ENCODE data around the gene LRRC66.

The LRRC66 gene, protein sequence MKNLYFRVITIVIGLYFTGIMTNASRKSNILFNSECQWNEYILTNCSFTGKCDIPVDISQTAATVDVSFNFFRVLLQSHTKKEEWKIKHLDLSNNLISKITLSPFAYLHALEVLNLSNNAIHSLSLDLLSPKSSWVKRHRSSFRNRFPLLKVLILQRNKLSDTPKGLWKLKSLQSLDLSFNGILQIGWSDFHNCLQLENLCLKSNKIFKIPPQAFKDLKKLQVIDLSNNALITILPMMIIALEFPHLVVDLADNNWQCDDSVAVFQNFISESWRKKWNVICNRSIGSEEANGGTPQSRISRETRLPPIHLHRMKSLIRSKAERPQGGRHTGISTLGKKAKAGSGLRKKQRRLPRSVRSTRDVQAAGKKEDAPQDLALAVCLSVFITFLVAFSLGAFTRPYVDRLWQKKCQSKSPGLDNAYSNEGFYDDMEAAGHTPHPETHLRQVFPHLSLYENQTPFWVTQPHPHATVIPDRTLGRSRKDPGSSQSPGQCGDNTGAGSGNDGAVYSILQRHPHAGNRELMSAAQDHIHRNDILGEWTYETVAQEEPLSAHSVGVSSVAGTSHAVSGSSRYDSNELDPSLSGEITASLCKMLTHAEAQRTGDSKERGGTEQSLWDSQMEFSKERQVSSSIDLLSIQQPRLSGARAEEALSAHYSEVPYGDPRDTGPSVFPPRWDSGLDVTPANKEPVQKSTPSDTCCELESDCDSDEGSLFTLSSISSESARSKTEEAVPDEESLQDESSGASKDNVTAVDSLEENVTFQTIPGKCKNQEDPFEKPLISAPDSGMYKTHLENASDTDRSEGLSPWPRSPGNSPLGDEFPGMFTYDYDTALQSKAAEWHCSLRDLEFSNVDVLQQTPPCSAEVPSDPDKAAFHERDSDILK

GRCh38 chr4:52019936-52020657, at the start of gene LRRC66:
LRRC66 (minus strand) TSS chr4:52020363; CDS start chr4:52017613, 2,750 bp downstream.
- no peak for DNase-seq

DNA sequence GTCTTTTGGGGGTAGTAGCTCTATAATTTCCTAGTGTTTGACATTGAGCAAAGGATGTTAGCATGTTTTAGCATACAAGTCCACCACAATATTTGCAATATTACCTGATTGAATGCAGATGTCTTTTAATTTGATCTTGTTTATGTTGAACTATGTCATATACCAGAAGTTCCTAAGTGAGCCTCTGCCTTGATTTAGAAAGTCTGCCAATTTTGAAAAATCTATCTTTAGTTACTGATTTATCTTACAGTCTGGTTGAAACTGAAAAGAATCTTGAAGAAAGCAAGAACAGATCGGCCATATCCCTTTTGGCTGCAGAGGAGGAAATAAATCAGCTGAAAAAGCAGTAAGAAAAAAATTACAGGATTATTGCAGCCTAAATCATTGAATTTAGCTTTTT, 49.4 kb upstream of the LRRC66 start:
- no peak for DNase-seq

- no peak for DNase-seq
These were observed 39.2 kb upstream of the LRRC66 start for GRCh38 chr4:52059372-52059771.

GRCh38 chr4:52058275-52058674, 38.1 kb upstream of the LRRC66 start:
- no peak for DNase-seq

DNA sequence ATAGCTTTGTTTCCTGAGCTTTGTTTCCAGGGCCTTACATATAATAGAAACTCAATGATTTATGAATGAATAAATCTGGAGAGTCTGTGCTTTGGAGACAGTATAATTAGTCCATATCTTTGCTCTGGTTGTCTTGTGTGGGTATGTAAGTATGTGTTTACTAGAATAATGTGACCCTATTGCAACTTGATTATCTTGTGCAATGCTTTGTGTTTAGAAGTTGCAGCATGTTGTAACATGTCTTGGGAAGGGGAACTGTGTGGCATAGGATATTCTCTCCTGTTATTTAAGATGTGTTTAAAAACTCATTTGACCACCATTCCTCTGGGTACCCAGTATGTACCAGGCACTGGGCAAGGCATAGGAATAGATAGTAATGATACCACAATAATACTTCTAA, 37.0 kb upstream of the LRRC66 start:
- no peak for DNase-seq

DNA sequence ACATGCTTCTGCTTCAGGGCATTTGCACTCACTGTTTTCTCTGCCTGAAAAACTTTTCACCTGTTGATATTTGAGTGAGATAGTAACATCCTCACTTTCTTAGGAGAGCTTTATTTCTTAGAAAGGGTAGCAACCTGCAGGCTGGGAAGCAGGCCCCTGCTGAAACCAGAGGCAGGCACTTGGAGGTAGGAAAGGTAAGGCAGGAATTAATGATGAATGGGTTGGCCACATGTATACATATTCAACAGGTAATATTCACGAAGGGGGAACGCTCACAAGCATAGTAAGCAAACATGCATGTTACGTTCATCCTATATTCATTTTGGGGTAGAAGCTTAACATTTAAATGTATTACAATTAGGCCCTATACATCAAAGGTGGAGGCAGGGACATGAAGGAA, 34.1 kb upstream of the LRRC66 start:
- DNase-seq = no peak

DNA sequence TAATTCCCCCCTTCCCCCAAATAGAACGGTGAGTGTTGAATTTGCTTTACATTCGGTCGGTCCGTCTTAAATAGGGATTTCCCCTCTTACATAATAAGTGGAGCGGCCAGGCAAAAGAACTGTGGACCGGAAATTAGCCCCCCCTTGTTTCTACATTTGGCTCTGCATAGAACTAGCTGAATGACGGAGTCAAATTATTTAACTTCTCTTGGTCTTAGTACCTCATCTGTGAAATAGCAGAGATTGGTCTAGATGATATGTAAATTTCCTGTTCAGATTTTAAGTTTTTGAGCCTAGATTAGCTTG, 32.3 kb upstream of the LRRC66 start:
- DNase-seq = no peak

GRCh38 chr4:52051615-52052474, 31.7 kb upstream of the LRRC66 start:
- peak; percentile 11 for DNase-seq

DNA sequence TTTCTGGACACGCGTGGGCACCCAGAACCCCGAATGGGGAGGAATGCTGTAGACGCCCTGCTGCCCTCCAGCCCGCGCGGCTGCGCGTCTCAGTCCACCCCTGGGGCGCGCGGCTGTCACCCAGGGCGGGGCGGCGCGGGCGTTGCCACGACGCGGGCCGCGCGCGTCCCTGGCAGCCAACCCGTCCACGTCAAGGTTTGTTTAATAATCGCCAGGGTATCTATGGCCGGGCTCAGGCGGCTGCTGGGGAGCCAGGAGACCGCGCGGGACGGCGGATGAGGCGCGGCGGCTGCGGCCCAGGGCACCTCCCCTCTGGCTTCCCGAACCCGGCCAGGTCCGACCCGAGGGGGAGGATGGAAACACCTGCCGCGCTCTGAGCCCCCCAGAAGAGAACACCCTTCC, 31.1 kb upstream of the LRRC66 start, which contains the start of gene SPATA18:
Gene SPATA18 (plus strand): TSS at position 92 of the 402 bp plus-strand sequence. CDS start 401 bp downstream, outside the sequence.
- peak; percentile 4 for DNase-seq

- no peak for DNase-seq
These were observed 29.1 kb upstream of the LRRC66 start for GRCh38 chr4:52049266-52049665.

GRCh38 chr4:52045028-52045427, 24.9 kb upstream of the LRRC66 start:
- no peak for DNase-seq

DNA sequence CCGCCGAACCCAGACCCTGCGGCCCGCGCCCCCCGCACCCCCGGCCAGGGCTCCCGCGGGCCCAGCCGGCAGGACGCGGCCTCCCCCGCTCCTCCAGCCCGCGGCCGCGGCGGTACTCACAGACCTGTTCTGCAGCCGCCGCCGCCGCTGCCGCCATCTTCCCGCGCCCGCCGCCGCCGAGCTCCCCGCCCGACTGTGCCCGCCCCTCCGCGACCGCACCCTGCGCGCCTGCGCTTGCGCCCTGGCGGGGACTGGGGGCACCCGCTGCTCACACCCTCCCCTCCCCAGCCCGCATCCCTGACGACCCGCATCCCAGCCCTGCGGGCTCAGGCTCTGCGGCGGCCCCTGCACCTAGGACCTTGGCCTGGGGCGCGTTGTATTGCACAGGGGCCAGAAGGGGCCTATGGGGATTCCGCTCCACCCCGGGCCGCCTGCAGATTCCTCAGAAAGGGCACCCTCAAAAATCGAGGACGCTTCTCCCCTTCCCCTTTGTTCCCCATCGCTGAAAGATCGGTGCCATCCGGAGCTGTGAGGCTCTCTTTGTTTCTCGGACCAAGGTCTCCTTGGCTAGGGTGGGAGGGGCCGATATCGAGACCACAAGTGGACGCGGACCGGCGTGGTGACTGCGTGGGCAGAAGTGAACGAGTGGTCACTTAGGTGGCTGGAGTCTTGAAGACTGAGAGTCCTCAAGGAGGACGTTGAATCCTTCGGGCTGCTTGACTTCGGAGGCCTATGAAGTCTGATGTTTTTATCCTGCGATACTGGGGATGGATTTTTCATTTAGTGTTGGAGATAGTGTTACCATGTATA, 18.1 kb upstream of the LRRC66 start, which contains the start of gene SGCB:
Gene SGCB (minus strand): TSS at position 197 of the 810 bp plus-strand sequence. CDS start 40 bp downstream, at position 157.
- DNase-seq = peak; percentile 79

- peak; percentile 27 for DNase-seq
These were observed 17.5 kb upstream of the LRRC66 start for GRCh38 chr4:52037689-52038102.

- no peak for DNase-seq
These were observed 16.8 kb upstream of the LRRC66 start for GRCh38 chr4:52036886-52037530.

- DNase-seq = no peak
These were observed 15.0 kb upstream of the LRRC66 start for GRCh38 chr4:52035190-52035589.

DNA sequence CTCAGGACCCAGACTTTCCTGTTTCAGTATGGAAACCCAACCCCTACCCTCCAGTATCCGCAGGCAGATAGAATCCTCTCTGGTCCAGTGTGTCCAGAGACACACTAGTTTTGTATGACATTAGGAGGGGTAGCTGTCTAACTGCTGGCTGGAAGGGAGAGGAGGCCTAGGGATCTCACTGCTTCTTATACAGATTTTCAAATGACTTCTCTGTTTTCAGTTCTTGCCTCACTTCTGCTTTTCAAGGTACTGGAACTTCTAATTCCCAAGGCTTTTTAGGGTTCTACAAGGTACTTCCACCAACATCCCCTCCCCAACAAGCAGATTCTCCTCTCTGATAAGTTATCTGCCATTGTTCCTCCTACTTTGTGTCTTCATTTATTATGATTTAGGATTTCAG, 11.8 kb upstream of the LRRC66 start:
- DNase-seq = no peak

DNA sequence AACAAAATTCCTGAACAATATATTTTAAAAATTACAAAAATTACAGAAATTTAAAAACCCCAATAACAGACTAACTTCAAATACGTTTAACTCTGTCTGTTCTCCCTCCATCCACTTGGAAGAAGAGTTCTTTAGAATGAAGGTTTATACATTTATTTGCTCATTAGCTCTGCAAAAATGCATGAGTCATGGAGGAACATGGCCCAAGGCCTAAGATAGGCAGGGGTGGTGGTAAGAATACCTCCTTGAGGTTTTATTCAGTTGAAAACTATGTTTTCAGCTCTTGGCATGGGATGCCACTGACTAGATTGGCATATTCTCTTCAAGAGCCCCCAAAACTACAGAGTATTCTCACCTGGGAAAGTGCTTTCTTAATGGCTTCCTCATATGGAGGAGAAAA, 8.8 kb upstream of the LRRC66 start:
- no peak for DNase-seq

- DNase-seq = no peak
These were observed 2.3 kb downstream of the LRRC66 start for GRCh38 chr4:52017814-52018213.

- DNase-seq = no peak
These were observed 3.2 kb downstream of the LRRC66 start for GRCh38 chr4:52016981-52017380.

GRCh38 chr4:52015366-52015765, 4.8 kb downstream of the LRRC66 start:
- DNase-seq = no peak

- no peak for DNase-seq
These were observed 5.3 kb downstream of the LRRC66 start for GRCh38 chr4:52014903-52015302.
